GM18502 (cell line): Measurements from ENCODE around the gene RAI1.
"Not testable (repeated sequence)": the region's sequence is repeated elsewhere in the genome, so short reads cannot be mapped to it uniquely, and the experiment has no call there.

Source experiments
- ATAC-seq: cut with Tn5 transposase; IDR thresholded peaks from one replicate; pipeline ENCODE4 v1.9.1; 2021; ENCODE audit warnings: mild to moderate bottlenecking; ENCODE audit not compliant: unreplicated experiment, poor library complexity

The RAI1 gene

GRCh38 chr17:17678063-17678699 is 3.1 kb upstream of the RAI1 start:
- ATAC-seq, result not testable (repeated sequence)

GRCh38 chr17:17679243-17679642 is 2.0 kb upstream of the RAI1 start:
- ATAC-seq, result no peak

- no peak for ATAC-seq
Observed at GRCh38 chr17:17679748-17680147, 1.5 kb upstream of the RAI1 start.

GRCh38 chr17:17680477-17681186 is 626 bp upstream of the RAI1 start:
- ATAC-seq, result no peak

GRCh38 chr17:17681744-17682292 is 560 bp downstream of the RAI1 start:
- ATAC-seq, result peak; percentile 29

GRCh38 chr17:17682293-17682736 is 1.1 kb downstream of the RAI1 start:
- peak; percentile 47 for ATAC-seq

GRCh38 chr17:17682737-17683680 is 1.8 kb downstream of the RAI1 start:
- ATAC-seq, result peak; percentile 35

GRCh38 chr17:17683710-17684365 is 2.6 kb downstream of the RAI1 start:
- no peak for ATAC-seq

GRCh38 chr17:17684906-17685774 is 3.9 kb downstream of the RAI1 start:
- ATAC-seq, result no peak

GRCh38 chr17:17685775-17686291 is 4.6 kb downstream of the RAI1 start:
- ATAC-seq, result no peak

- ATAC-seq, result no peak
Observed at GRCh38 chr17:17689312-17689711, 8.1 kb downstream of the RAI1 start.

GRCh38 chr17:17690233-17690632 is 9.0 kb downstream of the RAI1 start:
- not testable (repeated sequence) for ATAC-seq

GRCh38 chr17:17691468-17692263 is 10.4 kb downstream of the RAI1 start:
- no peak for ATAC-seq

- no peak for ATAC-seq
Observed at GRCh38 chr17:17692353-17693252, 11.3 kb downstream of the RAI1 start.

GRCh38 chr17:17693253-17694168 is 12.3 kb downstream of the RAI1 start:
- ATAC-seq, result no peak
